DLD1 (cell line): ENCODE measurements around the gene PLEKHM3.
"Not testable (repeated sequence)": the region's sequence is repeated elsewhere in the genome, so short reads cannot be mapped to it uniquely, and the experiment has no call there.

Experiments
- in situ Hi-C: cut with HindIII; loops from 2 replicates; pipeline ENCODE4 v1.10.0; 2017; ENCODE audit warnings: low sequenced_read_pairs

The PLEKHM3 gene

GRCh38 chr2:207833251-207833751 lies 192.0 kb downstream of the PLEKHM3 start:
- in situ Hi-C loops: no loop called here

- in situ Hi-C loops: no loop called here
Observed at GRCh38 chr2:207831584-207832248, 193.6 kb downstream of the PLEKHM3 start.

GRCh38 chr2:207830778-207831438 lies 194.4 kb downstream of the PLEKHM3 start:
- in situ Hi-C loops: no loop called here

- in situ Hi-C loops: no loop called here
Observed at GRCh38 chr2:207828361-207829057, 196.8 kb downstream of the PLEKHM3 start.

- in situ Hi-C loops: no loop called here
Observed at GRCh38 chr2:207825978-207826377, 199.3 kb downstream of the PLEKHM3 start.

- in situ Hi-C loops: no loop called here
Observed at GRCh38 chr2:207825045-207825954, 200.0 kb downstream of the PLEKHM3 start.

GRCh38 chr2:207823865-207824264 lies 201.5 kb downstream of the PLEKHM3 start:
- in situ Hi-C loops: no loop called here

- in situ Hi-C loops: no loop called here
Observed at GRCh38 chr2:207819839-207820784, 205.2 kb downstream of the PLEKHM3 start.

GRCh38 chr2:207819021-207819797 lies 206.1 kb downstream of the PLEKHM3 start:
- in situ Hi-C loops: no loop called here

- in situ Hi-C loops: no loop called here
Observed at GRCh38 chr2:207816546-207816945, 208.8 kb downstream of the PLEKHM3 start.

- in situ Hi-C loops: no loop called here
Observed at GRCh38 chr2:207815254-207815653, 210.1 kb downstream of the PLEKHM3 start.

- in situ Hi-C loops: no loop called here
Observed at GRCh38 chr2:207813942-207814341, 211.4 kb downstream of the PLEKHM3 start.

GRCh38 chr2:207813221-207813916 lies 212.0 kb downstream of the PLEKHM3 start:
- in situ Hi-C loops: no loop called here

GRCh38 chr2:207812726-207813080 lies 212.6 kb downstream of the PLEKHM3 start:
- in situ Hi-C loops: no loop called here

- in situ Hi-C loops: no loop called here
Observed at GRCh38 chr2:207812058-207812725, 213.1 kb downstream of the PLEKHM3 start.

GRCh38 chr2:207811658-207812057 lies 213.7 kb downstream of the PLEKHM3 start:
- in situ Hi-C loops: not testable (repeated sequence)

- in situ Hi-C loops: no loop called here
Observed at GRCh38 chr2:207810200-207810788, 215.0 kb downstream of the PLEKHM3 start.
